Stimulated activated naive CD4-positive, alpha-beta T cell (primary cell): Measurements from ENCODE around the gene PLVAP.
"Not testable (repeated sequence)": the region's sequence is repeated elsewhere in the genome, so short reads cannot be mapped to it uniquely, and the experiment has no call there.

Source experiments
- DNase-seq, 6 experiments: peaks; one replicate each; lab custom pipeline; 2025; lab: John Stamatoyannopoulos, UW

The PLVAP gene

DNA sequence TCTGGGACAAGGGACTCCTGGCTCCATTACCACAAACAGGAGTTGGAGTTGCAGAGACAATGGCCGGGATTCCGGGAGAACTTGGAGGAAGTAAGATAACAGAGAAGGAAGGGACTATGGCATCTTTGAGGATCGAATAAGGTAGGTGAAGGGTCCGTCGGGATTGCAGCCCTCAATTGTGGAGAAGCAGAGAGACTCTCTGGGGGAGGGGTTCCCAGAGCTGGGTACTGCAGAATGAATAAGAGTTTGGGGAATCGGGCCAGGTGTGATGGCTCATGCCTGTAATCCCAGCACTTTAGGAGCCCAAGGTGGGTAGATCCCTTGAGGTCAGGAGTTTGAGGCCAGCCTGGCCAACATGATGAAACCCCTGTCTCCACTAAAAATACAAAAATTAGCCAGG is 24.5 kb upstream of the PLVAP start:
- no peak for DNase-seq

DNA sequence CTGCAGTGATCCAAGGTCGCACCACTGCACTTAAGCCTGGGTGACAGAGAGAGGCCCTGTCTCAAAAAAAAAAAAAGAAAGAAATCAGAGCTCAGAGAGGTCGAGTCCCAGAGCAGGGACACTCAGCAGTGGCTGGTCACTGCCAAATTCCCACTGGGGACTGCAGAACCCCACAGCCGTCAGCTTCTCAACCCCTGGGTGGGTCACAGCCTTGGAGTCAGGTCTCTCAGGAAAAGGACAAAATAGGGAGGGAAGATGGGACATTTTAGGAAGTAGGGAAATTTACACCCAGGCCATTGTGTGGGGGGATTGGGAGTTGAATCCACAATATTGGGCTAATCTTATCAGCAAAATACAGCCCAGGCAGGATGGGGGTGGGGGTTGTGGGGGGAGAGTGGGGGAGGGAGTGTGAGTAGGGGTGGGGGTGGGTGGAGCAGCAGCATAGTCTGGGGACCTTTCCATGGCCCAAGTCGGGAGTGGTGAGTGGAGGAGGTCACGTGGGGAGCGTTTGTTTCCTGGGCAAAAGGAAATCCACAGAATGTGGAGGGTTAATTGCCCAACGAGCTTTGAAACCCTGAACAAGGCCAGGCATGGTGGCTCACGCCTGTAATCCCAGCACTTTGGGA is 21.9 kb upstream of the PLVAP start:
- DNase-seq = no peak

DNA sequence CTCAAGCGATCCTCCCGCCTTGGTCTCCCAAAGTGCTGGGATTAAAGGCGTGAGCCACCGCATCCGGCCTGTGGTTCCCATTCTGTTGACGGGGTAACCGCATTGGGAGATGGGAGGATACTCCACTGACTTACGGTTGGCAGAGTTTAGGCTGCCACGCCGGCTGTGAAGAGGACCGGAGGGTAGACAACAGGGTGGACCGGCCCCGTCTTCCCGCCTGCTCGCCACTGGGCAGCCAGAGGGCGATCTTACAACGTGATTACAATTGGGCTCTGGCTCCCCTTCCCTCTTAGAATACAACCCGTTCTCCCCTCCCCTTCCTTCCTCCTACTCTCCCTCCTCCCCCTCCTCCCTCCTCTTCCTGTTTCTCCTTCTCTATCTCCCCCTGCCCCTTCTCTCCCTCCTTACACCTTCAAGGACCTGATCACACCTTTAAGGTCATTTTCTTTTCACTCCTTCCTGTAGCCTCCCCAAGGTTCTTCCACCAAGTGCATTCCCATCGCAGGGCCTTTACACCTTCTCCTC is 17.8 kb upstream of the PLVAP start:
- peak in 5 of 6 experiments; percentile 6 to 39 (median 22) for DNase-seq

DNA sequence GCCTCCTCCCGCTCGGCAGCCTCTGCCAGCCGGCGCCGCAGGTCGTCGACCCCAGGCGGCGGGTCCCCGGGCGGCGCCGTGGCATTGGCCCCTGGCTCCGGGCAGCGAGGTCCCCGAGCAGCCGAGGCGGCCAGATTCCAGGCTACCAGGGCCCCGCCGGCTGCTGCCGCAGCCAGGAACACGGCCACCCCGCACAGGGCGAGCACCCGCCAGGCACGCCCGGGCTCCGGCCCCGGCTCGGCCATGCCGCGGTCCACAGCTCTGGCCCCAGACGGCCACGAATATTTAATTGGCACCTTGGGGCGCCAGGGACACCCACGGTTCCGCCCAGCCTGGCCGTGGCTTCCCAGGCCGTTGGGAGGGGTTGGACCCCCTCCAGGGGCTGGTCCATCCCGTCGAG is 16.8 kb upstream of the PLVAP start, which contains the start of gene CCDC194:
Gene CCDC194, minus strand, starts transcription at position 283 of the 400 bp plus-strand sequence. Its CDS starts 38 bp downstream, at position 245.
- no peak for DNase-seq

DNA sequence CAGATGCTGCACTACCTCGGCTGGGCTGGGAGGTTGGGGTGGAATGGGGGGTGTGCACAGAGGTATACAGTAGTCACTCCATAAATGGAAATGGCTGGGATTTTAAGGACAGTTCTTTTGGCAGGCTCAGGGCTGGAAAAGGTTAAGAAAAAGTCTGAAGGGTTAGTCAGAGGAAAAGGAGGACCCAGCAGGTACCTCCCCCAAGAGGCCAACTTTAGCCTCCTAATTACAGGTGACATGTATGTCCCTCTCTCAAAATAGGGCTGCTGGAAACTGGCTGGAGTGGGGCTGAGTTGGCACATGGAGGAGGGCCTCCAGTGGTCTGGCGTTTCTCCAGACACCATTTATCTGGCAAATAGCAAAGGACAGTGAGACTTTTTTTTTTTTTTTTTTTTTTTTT is 15.9 kb upstream of the PLVAP start:
- no peak for DNase-seq

DNA sequence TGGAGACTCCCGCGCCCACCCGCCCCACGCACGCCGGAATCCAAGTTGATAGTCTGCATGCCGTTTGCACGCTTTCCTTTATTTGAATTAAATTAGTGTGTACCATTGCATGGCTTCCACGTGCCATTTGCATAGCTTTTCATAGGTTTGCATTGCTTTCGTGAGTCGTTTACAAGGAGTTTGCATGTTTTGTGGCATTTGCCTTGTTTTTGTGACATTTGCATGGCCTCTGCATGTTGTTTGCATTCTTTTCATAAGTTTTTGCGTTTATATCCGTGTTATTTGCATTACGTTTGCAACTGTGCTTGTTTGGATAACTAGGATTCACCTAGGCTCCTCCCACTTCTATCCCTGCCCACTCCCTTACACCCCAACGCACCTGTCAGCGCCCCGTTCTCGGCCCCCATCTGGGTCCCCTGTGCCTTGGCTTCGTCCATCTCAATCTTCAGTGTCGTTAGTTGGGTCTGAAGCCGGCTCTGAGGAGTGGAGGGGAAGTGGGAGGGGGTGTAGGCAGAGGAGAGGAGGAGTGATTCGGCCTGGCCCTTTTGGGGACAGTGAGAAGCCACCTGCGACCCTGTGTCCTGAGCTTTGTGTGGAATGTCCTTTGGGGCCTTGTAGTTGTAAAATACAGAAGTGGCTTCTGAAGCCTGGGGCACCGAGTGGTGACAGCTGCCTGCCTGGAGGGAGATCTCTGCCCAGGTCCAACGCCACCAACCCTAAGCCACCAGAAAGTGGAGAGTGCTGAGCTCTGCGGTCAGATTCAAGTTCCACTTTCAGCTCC is 14.4 kb upstream of the PLVAP start:
- peak in 1 of 6 experiments; percentile 85 for DNase-seq

DNA sequence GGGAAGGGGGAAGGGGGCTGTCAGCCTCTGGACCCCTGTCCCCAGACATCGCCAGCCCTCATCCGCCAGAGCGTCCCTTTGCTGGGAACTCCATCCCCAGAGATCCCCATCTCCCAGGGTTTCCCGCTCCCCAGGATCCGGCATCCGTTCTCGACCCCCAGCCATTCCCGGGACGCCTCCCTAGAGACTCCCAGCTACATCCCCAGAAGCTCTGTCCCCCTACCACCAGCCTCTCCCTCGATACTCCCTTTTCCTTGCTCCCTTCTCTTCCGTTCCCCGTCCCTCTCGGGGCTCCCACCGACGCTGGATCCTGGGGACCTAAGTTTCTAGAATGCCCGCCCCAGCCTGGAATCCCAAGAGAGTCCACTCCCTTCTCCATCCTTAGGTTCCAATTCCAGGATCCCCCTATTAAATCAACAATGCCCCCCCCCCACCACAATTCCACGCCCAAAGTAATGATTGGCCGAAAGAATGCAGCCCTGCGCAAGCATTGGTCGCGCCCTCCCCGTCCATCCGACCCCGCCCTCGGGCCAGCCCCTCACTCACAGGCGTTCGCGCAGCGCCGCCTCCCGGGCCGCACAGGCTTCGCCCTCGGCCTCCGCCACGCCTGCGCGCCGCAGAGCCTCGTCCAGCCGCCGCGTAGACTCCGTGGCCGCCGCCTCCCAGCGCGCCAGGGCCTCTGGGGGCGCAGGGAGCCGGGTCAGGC is 13.7 kb upstream of the PLVAP start:
- peak; percentile 71 to 87 (median 84) for DNase-seq

DNA sequence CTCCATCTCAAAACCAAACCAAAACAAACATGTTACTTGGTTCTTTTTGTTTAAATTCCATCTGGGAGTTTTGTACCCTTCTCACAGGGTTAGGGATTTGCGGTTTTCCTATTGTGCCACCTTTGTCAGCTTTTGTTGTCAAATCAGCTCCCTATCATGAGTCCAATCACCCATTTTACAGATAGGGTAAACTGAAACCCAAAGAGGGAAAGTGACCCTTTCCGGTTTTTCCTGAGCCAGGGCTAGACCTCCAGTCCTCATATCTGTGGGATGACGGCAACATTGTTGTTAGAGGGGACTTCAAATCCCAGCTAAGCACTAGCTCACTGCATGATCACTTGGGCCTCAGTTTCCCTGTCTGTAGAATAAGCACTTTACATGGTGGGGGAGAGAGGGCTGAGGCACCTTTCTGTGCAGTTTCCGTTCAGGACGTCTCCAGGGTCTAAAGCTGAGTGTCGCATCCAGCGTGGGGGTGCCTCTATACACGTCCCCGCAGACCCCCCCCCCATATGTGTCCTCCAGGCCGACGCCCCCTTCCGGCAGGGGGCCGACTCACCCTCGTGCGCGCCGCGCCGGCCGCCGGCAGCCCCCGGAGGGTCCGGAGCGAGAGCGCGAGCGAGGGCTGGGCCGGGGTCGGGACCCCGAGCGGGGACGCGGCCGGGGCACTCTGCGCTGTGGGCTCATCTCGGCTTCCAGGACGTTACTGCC is 13.0 kb upstream of the PLVAP start:
- DNase-seq = peak in 4 of 6 experiments; percentile 2 to 32 (median 26)

DNA sequence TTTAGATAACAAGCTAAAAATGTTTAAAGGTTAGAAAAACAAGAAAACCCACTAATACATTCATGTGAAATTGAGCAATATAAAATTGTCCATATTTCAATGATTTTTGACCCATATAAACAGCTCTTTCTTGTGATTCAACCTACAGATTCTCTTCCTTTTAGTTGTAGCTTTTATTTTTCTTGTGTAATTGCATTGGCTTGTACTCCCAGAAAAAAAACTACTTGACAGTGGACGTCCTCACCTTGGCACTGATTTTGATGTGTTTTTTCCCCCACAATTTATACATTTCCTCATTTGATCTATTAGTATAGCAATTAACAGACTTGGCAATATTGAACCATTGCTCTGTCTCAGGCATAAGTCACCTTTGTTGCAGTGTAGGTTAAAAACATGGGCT is 12.1 kb upstream of the PLVAP start:
- DNase-seq = no peak

DNA sequence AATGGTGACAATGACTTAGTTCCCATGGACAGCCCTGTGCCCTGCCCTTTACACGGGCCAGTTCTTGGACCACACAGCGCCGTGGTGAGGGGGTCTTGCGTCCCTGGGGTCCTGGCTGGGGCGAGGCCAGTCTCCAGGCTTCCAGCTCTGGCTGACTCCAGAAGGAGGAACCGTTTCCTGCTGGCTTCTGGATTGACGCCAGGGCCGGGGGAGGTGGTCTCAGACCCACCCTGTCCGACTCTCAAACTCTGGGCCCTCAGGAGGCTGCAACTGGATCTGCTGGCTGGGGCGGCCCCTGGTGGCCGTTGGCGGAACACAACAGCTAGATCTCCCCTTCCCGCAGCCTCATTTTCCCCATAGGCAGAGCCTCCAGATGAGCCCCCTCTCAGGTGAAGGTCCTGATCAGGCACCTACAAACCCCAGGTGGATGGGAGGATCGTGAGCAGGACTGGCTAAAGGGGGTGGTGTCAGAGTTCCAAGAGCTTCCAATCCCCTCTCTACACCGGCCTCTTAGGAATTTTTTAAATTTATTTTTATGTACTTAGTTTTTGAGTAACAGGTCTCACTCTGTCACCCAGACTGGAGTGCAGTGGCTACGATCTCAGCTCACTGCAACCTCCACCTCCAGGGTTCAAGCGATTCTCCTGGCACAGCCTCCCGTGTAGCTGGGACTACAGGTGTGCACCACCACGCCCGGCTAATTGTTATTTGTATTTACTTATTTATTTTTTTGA is 8.9 kb upstream of the PLVAP start:
- peak in 5 of 6 experiments; percentile 35 to 59 (median 41) for DNase-seq

DNA sequence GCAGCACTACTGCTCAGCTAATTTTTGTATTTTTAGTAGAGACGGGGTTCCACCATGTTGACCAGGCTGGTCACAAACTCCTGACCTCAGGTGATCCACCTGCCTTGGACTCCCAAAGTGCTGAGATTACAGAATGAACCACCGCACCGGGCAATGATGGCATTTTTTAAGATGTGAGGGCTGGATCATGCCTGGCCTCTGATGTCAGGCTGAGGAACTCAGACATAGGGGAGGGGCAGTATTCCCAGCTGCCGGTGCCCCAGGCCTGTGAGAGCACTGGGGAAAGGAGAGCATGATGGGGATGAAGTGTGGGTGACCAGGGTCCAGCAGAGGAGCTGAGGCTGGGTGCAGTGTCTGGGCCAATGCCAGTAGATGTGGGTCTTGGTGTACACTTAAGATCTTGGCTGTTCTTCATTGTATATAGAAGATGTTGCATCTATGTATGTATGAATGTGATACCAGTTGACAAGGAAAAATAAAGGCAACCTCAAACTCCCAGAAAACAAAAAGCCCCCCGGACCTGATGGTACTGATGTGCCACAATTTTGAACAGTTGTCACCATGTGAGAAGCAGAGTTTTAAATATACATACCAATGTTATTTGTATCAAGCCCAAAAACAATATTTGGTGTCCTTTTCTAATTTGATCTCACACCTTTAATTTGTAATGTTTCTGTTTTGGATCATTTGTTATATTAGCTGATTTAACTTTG is 3.4 kb upstream of the PLVAP start:
- no peak for DNase-seq

DNA sequence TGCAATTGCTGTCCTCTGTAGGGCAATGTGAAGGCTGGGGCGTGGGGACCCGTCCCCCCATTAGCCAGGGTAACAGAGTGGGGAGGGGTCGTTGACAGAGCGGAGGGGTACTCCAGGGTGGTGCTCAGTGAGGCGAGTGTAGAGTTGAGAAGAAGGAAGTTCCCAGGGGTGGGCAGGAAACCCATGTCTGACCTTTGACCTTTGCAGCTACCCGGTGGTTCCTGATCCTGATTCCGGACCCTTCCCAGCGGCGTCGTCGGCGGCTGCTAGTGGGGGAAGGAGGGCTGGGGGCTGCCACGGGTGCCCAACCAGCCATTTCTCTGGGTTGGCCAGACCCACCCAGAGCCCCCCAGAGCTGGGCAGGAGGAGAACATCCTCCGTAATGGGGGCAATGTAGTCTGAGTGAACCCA is 2.1 kb upstream of the PLVAP start:
- no peak for DNase-seq

DNA sequence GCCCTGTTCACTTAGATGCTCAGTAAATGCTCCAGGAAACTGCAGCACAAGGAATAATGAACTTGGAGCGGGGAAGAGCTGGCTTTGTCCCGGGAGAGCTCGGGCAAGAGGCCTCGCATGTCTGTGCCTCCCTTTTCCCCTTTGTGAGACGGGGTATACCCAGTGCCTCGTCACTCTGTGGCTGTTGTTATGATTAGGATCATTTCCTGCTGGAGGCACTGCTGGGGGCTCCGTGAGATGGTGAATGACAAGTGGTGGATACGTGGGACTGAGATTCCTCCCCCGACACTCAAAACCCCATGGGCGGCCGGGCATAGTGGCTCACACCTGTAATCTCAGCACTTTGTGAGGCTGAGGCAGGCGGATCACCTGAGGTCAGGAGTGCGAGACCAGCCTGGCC is 1.1 kb upstream of the PLVAP start:
- DNase-seq = no peak

DNA sequence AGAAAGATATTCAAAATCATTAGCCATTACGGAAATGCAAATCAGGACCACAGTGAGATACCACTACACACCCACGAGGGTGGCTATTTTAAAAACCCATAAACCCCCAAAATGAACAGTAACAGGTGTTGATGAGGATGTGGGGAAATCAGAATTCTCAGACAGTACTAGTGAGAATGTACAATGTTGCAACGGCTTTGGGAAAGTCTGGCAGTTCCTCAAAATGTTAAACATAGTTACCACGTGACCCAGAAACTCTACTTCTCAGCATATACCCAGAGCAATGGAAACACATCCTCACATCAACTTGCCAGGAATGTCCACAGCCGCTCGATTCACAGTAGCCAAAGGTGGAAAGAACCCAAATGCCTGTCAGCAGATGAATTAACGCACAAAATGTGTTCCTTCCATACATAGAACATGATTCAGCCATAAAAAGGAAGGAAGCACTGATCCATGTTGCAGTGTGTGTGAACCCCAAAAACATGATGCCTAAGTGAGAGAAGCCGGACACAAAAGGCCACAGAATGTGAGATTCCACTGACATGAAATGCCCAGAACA is 7.0 kb downstream of the PLVAP start:
- no peak for DNase-seq

DNA sequence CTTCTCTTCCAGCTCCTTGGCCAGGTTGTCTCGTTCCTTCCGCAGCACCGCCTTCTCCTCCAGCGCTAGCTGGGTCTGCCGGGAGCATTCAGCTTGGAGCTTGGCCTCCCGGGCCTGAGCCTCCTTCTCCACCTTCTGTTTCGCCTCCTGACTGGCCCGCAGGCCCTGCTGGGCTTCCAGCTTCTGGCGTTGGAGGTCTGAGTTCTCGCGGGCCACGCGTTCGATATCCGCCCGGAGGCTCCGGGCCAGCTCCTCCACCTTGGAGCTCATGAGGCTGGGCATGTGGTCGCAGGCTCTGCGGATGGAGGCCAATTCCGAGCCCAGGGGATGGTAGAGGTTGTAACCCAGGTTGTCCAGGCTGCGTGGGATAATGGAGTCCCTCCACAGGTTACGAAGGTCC is 11.8 kb downstream of the PLVAP start:
- DNase-seq = no peak

DNA sequence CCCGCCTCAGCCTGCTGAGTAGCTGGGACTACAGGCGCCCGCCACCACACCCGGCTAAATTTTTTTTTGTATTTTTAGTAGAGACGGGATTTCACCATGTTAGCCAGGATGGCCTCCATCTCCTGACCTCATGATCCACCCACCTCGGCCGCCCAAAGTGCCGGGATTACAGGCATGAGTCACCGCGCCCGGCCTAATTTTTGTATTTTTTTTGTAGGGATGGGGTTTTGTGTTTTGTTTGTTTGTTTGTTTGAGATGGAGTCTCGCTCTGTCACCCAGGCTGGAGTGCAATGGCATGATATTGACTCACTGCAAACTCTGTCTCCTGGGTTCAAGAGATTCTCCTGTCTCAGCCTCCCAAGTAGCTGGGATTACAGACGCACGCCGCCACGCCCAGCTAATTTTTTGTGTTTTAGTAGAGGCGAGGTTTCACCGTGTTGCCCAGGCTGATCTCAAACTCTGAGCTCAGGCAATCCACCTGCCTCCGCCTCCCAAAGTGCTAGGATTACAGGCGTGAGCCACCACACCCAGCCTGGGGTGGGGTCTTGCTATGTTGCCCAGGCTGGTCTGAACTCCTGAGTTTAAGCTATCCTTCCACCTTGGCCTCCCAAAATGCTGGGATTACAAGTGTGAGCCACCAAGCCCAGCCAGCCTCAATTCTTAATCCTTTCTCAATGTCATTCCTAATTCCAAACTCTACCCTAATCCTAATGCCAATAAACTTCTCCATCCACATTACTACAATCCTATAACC is 13.1 kb downstream of the PLVAP start:
- DNase-seq = not testable (repeated sequence)

DNA sequence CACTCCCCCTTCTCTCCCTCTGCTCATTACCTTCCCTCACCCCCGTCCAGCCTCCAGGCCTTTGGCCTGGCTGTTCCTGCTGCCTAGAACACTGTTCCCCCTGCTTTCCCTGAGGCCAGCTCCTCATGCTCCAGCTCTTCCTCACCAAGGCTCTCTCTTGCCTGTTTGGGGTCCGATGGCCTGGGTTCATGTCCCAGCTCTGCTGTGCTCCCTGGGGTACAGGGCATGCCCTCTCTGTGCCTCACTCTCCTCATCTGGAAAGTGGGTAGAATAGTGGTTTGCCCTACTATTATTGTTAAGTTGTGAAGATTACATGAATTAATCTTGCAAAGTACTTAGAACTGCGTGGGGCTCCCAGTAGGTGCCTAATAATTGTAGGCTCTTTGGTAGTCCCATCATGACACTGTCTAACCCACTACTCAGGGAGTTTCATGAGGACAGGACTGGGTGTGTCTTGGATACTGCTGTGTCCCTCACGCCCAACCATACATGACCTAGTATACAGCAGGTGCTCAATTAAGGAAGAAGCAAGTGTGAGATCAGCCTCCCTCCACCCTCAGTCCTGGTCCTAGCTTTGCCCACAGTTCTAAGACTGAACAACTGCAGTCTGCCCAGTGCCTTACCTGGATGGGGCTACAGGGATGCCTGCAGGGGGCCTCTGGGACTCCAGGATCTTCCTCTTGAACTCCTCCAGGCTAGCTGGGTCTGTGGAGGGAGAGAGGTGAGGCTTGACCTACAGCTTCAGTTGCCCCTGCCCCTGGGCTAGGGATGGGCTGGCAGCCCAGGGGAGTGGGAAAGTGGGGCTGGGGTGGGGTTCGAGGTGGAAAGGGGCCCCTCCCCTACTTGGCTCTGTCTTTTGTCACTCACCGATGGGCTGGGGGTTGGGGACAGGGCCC is 17.0 kb downstream of the PLVAP start:
- DNase-seq = no peak

DNA sequence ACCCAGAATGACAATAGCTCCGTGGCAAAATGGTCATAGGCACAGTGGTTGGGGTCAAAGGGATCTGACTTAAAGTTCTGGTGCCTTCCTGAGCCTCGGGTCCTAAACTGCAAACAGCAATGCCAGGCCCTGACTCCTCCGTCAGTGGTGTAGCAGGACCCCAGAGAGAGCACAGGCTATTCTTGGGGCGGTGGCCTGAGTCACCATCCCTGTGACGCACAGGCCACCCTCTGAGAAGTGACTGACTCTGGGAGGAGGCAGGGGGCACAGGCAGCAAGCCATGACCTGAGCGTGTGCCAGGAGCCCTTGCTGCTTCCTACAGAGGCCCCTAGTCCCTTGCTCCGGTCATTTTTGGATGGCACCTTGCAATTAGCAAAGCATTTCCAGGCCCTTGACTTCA is 18.7 kb downstream of the PLVAP start:
- no peak for DNase-seq

DNA sequence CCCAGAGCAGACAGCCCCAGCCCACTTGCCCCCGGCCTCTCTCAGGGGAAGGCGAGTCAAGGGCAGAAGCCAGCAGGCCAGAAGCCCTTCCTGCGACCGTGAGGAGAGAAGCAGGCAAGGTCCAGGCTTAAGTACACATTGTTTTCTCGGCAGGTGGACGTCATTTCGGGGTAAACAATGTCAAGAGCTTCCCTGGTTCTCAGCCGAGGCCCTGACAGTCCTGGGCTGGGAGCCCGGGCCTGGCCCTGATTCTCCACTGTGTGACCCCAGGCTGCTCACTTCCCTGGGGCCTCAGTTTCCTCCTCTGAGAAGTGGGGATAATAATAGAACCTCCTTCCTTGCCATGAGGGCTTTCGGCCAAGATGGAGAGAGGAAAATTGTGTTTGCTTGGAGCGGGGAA is 19.4 kb downstream of the PLVAP start:
- DNase-seq = no peak
